SK-N-SH (cell line): Measurements from ENCODE around the gene JAG2. TPM values are rescaled to one million over a fixed set of nuclear protein-coding genes. Genes with fewer than 3 reads are reported as not detected.

Experiments
- CTCF ChIA-PET: fragments of 300-600, 350-600 bp; formaldehyde crosslinking; extraction: SDS; loops from one replicate; lab custom pipeline; 2021; lab: Yijun Ruan, JAX
- POLR2A ChIA-PET: fragments of 350-600 bp; sonication (Branson Sonifier 250); formaldehyde crosslinking; extraction: SDS; loops from one replicate; lab custom pipeline; 2020; ENCODE audit warnings: antibody characterized with exemption, inconsistent platforms; lab: Yijun Ruan, JAX
- DNase-seq: peaks from one replicate; pipeline ENCODE4 v3.0.0; 2012
- H2AFZ ChIP-seq: fragments of 200-600 bp; sonication (generic); 2 replicates; pipeline ENCODE4 v1.8.1; 2016; ENCODE audit warnings: antibody characterized with exemption, mild to moderate bottlenecking, low read depth
- H3F3A ChIP-seq: fragments of 200-600 bp; sonication (generic); replicated peaks from 2 replicates; pipeline ENCODE3; 2016; ENCODE audit warnings: antibody characterized with exemption, mild to moderate bottlenecking; ENCODE audit not compliant: insufficient read depth
- H3K27ac ChIP-seq, 2 experiments: fragments of 200-500 bp in 1 of 2; fragments of 200-600 bp in 1 of 2; sonication (Bioruptor generic) in 1 of 2; sonication (generic), shearing (Covaris generic) in 1 of 2; 2 replicates each; pipeline versions ENCODE4 v1.5.1 to v1.6.1; 2014 to 2016; ENCODE audit warnings: low read depth in 2 of 2, inconsistent platforms in 1 of 2, low read length in 1 of 2, mild to moderate bottlenecking in 1 of 2, mixed read lengths in 1 of 2
- H3K27me3 ChIP-seq: fragments of 200-600 bp; sonication (generic), shearing (Covaris generic); 2 replicates; pipeline ENCODE4 v1.6.1; 2016; ENCODE audit warnings: mixed run types; ENCODE audit not compliant: insufficient read depth
- H3K36me3 ChIP-seq, 2 experiments: fragments of 200-500 bp in 1 of 2; fragments of 200-600 bp in 1 of 2; sonication (Bioruptor generic) in 1 of 2; sonication (generic) in 1 of 2; replicated peaks in 1 of 2; 2 replicates each; pipeline versions ENCODE3 to v1.5.1; 2014 to 2016; ENCODE audit warnings: low read length in 1 of 2, mild to moderate bottlenecking in 1 of 2; ENCODE audit not compliant: insufficient read depth in 2 of 2, control insufficient read depth in 1 of 2
- H3K4me1 ChIP-seq, 2 experiments: fragments of 200-500 bp in 1 of 2; fragments of 200-600 bp in 1 of 2; sonication (Bioruptor generic) in 1 of 2; sonication (generic), shearing (Covaris generic) in 1 of 2; 2 replicates each; pipeline versions ENCODE4 v1.5.1 to v1.6.1; 2014 to 2016; ENCODE audit warnings: low read depth in 1 of 2, low read length in 1 of 2, mixed run types in 1 of 2; ENCODE audit not compliant: insufficient read depth in 2 of 2, control insufficient read depth in 1 of 2
- H3K4me2 ChIP-seq: fragments of 200-600 bp; sonication (generic), shearing (Covaris generic); 2 replicates; pipeline ENCODE4 v1.6.1; 2017; ENCODE audit warnings: mixed run types
- H3K4me3 ChIP-seq, 2 experiments: fragments of 200-500 bp in 1 of 2; fragments of 200-600 bp in 1 of 2; sonication (Bioruptor generic) in 1 of 2; sonication (generic), shearing (Covaris generic) in 1 of 2; 2 replicates each; pipeline versions ENCODE4 v1.5.1 to v1.8.1; 2014 to 2016; ENCODE audit warnings: low read depth in 2 of 2, inconsistent platforms in 1 of 2, low read length in 1 of 2, mild to moderate bottlenecking in 1 of 2, mixed read lengths in 1 of 2, moderate library complexity in 1 of 2
- H3K79me2 ChIP-seq: fragments of 200-600 bp; sonication (generic); 2 replicates; pipeline ENCODE4 v1.8.1; 2017; ENCODE audit warnings: mild to moderate bottlenecking; ENCODE audit not compliant: insufficient read depth
- H3K9ac ChIP-seq: fragments of 200-600 bp; sonication (generic); 2 replicates; pipeline ENCODE4 v1.6.1; 2017; ENCODE audit warnings: mixed run types
- H3K9me2 ChIP-seq: fragments of 200-600 bp; sonication (generic); 2 replicates; pipeline ENCODE4 v1.6.1; 2017; ENCODE audit warnings: mixed run types
- H3K9me3 ChIP-seq: fragments of 200-600 bp; sonication (generic); 2 replicates; pipeline ENCODE4 v1.6.1; 2017; ENCODE audit warnings: mixed run types, mild to moderate bottlenecking, moderate library complexity
- H4K20me1 ChIP-seq: fragments of 200-600 bp; sonication (generic); 2 replicates; pipeline ENCODE4 v1.6.1; 2017; ENCODE audit warnings: mild to moderate bottlenecking, mixed run types; ENCODE audit not compliant: insufficient read depth
- CTCF ChIP-seq: fragments of 200-600 bp; sonication (generic); IDR thresholded peaks from 2 replicates; pipeline ENCODE4 v1.6.1; 2017; ENCODE audit warnings: antibody characterized with exemption, mild to moderate bottlenecking, moderate library complexity
- ELF1 ChIP-seq: IDR thresholded peaks from 2 replicates; pipeline ENCODE4 v1.4.0; 2012
- EP300 ChIP-seq, 2 experiments: IDR thresholded peaks; 2 replicates each; pipeline versions ENCODE4 v1.4.0 to v1.6.1; 2012; ENCODE audit warnings: borderline replicate concordance in 1 of 2, low read depth in 1 of 2, low read length in 1 of 2
- EZH2phosphoT487 ChIP-seq: fragments of 200-600 bp; sonication (generic); IDR thresholded peaks from 2 replicates; pipeline ENCODE4 v1.6.1; 2017; ENCODE audit warnings: low read depth, mixed run types, mild to moderate bottlenecking, antibody characterized with exemption, moderate library complexity, borderline replicate concordance
- IRF3 ChIP-seq: fragments of 150-350 bp; IDR thresholded peaks from 2 replicates; pipeline ENCODE4 v1.6.1; 2016; ENCODE audit warnings: mild to moderate bottlenecking, low read depth, low read length
- MEF2A ChIP-seq: IDR thresholded peaks from 2 replicates; pipeline ENCODE4 v1.4.0; 2012; ENCODE audit warnings: low read depth, borderline replicate concordance
- MXI1 ChIP-seq: IDR thresholded peaks from 2 replicates; pipeline ENCODE4 v1.6.1; 2012; ENCODE audit warnings: mild to moderate bottlenecking, low read depth, low read length, improper control_type of control experiment
- NFIC ChIP-seq: IDR thresholded peaks from 2 replicates; pipeline ENCODE4 v1.4.0; 2012; ENCODE audit warnings: borderline replicate concordance
- PBX3 ChIP-seq: IDR thresholded peaks from 2 replicates; pipeline ENCODE4; 2012
- RAD21 ChIP-seq: IDR thresholded peaks from 2 replicates; pipeline ENCODE4 v1.6.1; 2012; ENCODE audit warnings: mild to moderate bottlenecking, low read length
- REST ChIP-seq: IDR thresholded peaks from 2 replicates; pipeline ENCODE4 v1.6.1; 2012; ENCODE audit warnings: mild to moderate bottlenecking, low read depth, low read length, moderate library complexity
- RFX5 ChIP-seq: IDR thresholded peaks from 2 replicates; pipeline ENCODE4 v1.6.1; 2012; ENCODE audit warnings: mild to moderate bottlenecking, improper control_type of control experiment, low read length
- SIN3A ChIP-seq: IDR thresholded peaks from 2 replicates; pipeline ENCODE4 v1.6.1; 2012; ENCODE audit warnings: low read depth, mild to moderate bottlenecking, low read length, moderate library complexity, borderline replicate concordance
- SMC3 ChIP-seq: IDR thresholded peaks from 2 replicates; pipeline ENCODE4 v1.6.1; 2012; ENCODE audit warnings: low read depth, low read length, improper control_type of control experiment
- USF1 ChIP-seq: IDR thresholded peaks from 2 replicates; pipeline ENCODE4 v1.4.0; 2012; ENCODE audit warnings: low read depth, borderline replicate concordance
- USF2 ChIP-seq: fragments of 150-350 bp; IDR thresholded peaks from 2 replicates; pipeline ENCODE4 v1.6.1; 2017; ENCODE audit warnings: antibody characterized with exemption, low read length, low read depth, borderline replicate concordance
- WGBS: methylation state at CpG from one replicate; pipeline ENCODE4 v1.1.6; 2017; ENCODE audit warnings: low lambda C conversion rate; 5-methylcytosine and 5-hydroxymethylcytosine counted together
- polyA plus RNA-seq, 3 experiments: library from polyadenylated mRNA; depleted of rRNA; stranded (reverse); fragments of >200 nt; gene quantifications; 2 replicates each; pipeline ENCODE4 v1.2.3, GENCODE V29; 2012

The JAG2 gene
- polyA plus RNA-seq, 1 of the 3 experiments (the other 2 are of a cell fraction): 1.7 TPM

GRCh38 chr14:105160776-105161175 lies 7.8 kb downstream of the JAG2 start:
- WGBS: 81% methylated on average over 10 of the region's 12 CpGs
- no peak overlapping the region for H3K4me3 ChIP-seq
- no peaks in the 10 kb centered on the region for H3K36me3 ChIP-seq
- H3K9ac ChIP-seq: no peak overlapping the region
- H3K4me2 ChIP-seq: no peak overlapping the region
- no peak overlapping the region for H3K27ac ChIP-seq
- no peaks in the 10 kb centered on the region for H4K20me1 ChIP-seq
- no peaks in the 10 kb centered on the region; a peak in 1 of 4 replicates for H3K4me1 ChIP-seq
- H3K27me3 ChIP-seq: no peaks in the 10 kb centered on the region
- no peak for TF ChIP-seq EZH2phosphoT487
- no peak for TF ChIP-seq MEF2A
- TF ChIP-seq PBX3: no peak
- TF ChIP-seq RAD21: no peak
- no peak for TF ChIP-seq REST
- no peak for TF ChIP-seq USF2
- TF ChIP-seq USF1: no peak
- no peak for TF ChIP-seq SIN3A
- no peaks in the 10 kb centered on the region for H3K79me2 ChIP-seq
- H3F3A ChIP-seq: no peaks in the 10 kb centered on the region
- no peak overlapping the region for H2AFZ ChIP-seq
- no peak for DNase-seq
- no peaks in the 10 kb centered on the region for H3K9me3 ChIP-seq
- ChIA-PET CTCF (no interaction called here), POLR2A (no interaction called here)
- H3K9me2 ChIP-seq: no peaks in the 10 kb centered on the region

- no peaks in the 10 kb centered on the region for H4K20me1 ChIP-seq
- no peaks in the 10 kb centered on the region for H3K9me3 ChIP-seq
- H3K4me2 ChIP-seq: no peak overlapping the region
- no peak overlapping the region for H2AFZ ChIP-seq
- 80% methylated on average over 14 of the region's 14 CpGs for WGBS
- no peak for DNase-seq
- no peaks in the 10 kb centered on the region for H3K79me2 ChIP-seq
- ChIA-PET POLR2A (no interaction called here), CTCF (interaction anchor here (0.6 to 1.3 kb wide), 5 partner anchors 9 to 73 kb away, joined by 3 to 6 read pairs (median 4); partner anchors contain the start of gene JAG2)
- H3K9ac ChIP-seq: no peak overlapping the region
- no peak overlapping the region for H3K27ac ChIP-seq
- no peak overlapping the region for H3K4me3 ChIP-seq
- H3K4me1 ChIP-seq: no peaks in the 10 kb centered on the region
- no peaks in the 10 kb centered on the region for H3K27me3 ChIP-seq
- no peaks in the 10 kb centered on the region for H3K36me3 ChIP-seq
- H3F3A ChIP-seq: no peaks in the 10 kb centered on the region
- H3K9me2 ChIP-seq: no peaks in the 10 kb centered on the region
- no peak for TF ChIP-seq IRF3
- TF ChIP-seq CTCF: no peak
- no peak for TF ChIP-seq EP300 (IDR thresholded peaks at IDR 0.05; ENCODE audit: borderline replicate concordance in 1 of 2, low read depth in 1 of 2, low read length in 1 of 2)
- no peak for TF ChIP-seq SMC3
- TF ChIP-seq MXI1: no peak
- no peak for TF ChIP-seq RFX5
- no peak for TF ChIP-seq MEF2A
- TF ChIP-seq ELF1: no peak
- TF ChIP-seq NFIC: no peak
Measured at GRCh38 chr14:105159344-105159743, 9.2 kb downstream of the JAG2 start.
